Mesothelial cell of epicardium (in vitro differentiated cells): Measurements from ENCODE around the gene BPTF. TPM values are rescaled to one million over a fixed set of nuclear protein-coding genes. Genes with fewer than 3 reads are reported as not detected.
"Not testable (repeated sequence)": the region's sequence is repeated elsewhere in the genome, so short reads cannot be mapped to it uniquely, and the experiment has no call there.

Source experiments
- DNase-seq, 2 experiments: peaks; one replicate each; pipeline ENCODE4 v3.0.0; 2021; ENCODE audit warnings: low spot score in 2 of 2; ENCODE audit not compliant: unreplicated experiment in 2 of 2
- H3K27ac Mint-ChIP-seq: 2 replicates; pipeline ENCODE4 v1.8.0; 2021; ENCODE audit warnings: mixed read lengths
- H3K27me3 Mint-ChIP-seq: 2 replicates; pipeline ENCODE4 v1.8.0; 2021; ENCODE audit warnings: low read depth, mixed read lengths
- H3K36me3 Mint-ChIP-seq: 2 replicates; pipeline ENCODE4 v1.8.0; 2021; ENCODE audit warnings: mixed read lengths
- H3K4me1 Mint-ChIP-seq: 2 replicates; pipeline ENCODE4 v1.8.0; 2021; ENCODE audit warnings: mixed read lengths
- H3K4me3 Mint-ChIP-seq: 2 replicates; pipeline ENCODE4 v1.8.0; 2021; ENCODE audit warnings: mild to moderate bottlenecking, moderate library complexity, mixed read lengths
- H3K9me3 Mint-ChIP-seq: 2 replicates; pipeline ENCODE4 v1.8.0; 2021; ENCODE audit warnings: mixed read lengths
- CTCF ChIP-seq: fragments of 200-600 bp; sonication (generic); IDR thresholded peaks from one replicate; pipeline ENCODE4 v1.5.0; 2021; ENCODE audit warnings: antibody characterized with exemption; ENCODE audit not compliant: unreplicated experiment
- total RNA-seq: library from RNA; stranded (reverse); gene quantifications from 3 replicates; pipeline ENCODE4 v1.2.1, GENCODE V29; 2021

BPTF gene
- total RNA-seq, 1 donor from 2014 or later, result 172 TPM

GRCh38 chr17:68021963-68022362 is 196.7 kb downstream of the BPTF start:
- peaks cover 2% of the 10 kb centered on the region for H3K27me3 Mint-ChIP-seq
- peaks cover 1% of the 10 kb centered on the region for H3K36me3 Mint-ChIP-seq
- no peak overlapping the region for H3K4me3 Mint-ChIP-seq
- peaks cover 4% of the 10 kb centered on the region for H3K4me1 Mint-ChIP-seq
- H3K9me3 Mint-ChIP-seq, result no peaks in the 10 kb centered on the region
- no peak overlapping the region for H3K27ac Mint-ChIP-seq
- no peak for DNase-seq
- TF ChIP-seq CTCF, result no peak

GRCh38 chr17:68022547-68022946 is 197.2 kb downstream of the BPTF start:
- H3K27ac Mint-ChIP-seq, H3K36me3 Mint-ChIP-seq, DNase-seq, H3K27me3 Mint-ChIP-seq, H3K9me3 Mint-ChIP-seq, H3K4me3 Mint-ChIP-seq, H3K4me1 Mint-ChIP-seq: not testable (repeated sequence)

GRCh38 chr17:68029512-68030215 is 204.4 kb downstream of the BPTF start:
- Mint-ChIP-seq H3K4me1 (peaks cover 11% of the 10 kb centered on the region), H3K4me3 (no peak overlapping the region), H3K27me3 (no peaks in the 10 kb centered on the region), H3K36me3 (no peaks in the 10 kb centered on the region), H3K9me3 (no peaks in the 10 kb centered on the region), H3K27ac (no peak overlapping the region)
- DNase-seq, result no peak
- TF ChIP-seq CTCF, result no peak

Other genes with a start within 250 kb of the BPTF start
- 51.0 to 52.2 TPM (median 51.4 TPM) in 3 replicates for gene NOL11, start 107.6 kb upstream of the BPTF start, total RNA-seq
- gene C17orf58, start 171.0 kb downstream of the BPTF start, total RNA-seq, result 5.6 to 6.6 TPM (median 6.5 TPM) in 3 replicates
- 99.8 to 101 TPM (median 100 TPM) in 3 replicates for gene KPNA2, start 210.2 kb downstream of the BPTF start, total RNA-seq